DND-41 (cell line): ENCODE measurements around the gene GPHN.

Experiments used
- ATAC-seq: fragments of 200-7000 bp; cut with Tn5 transposase; 3 replicates; pipeline ENCODE4 v1.9.1; 2021; ENCODE audit warnings: low read depth; ENCODE audit not compliant: insufficient read depth
- DNase-seq: peaks from one replicate; pipeline ENCODE4 v3.0.0-alpha.2; 2020
- H2AFZ ChIP-seq: 2 replicates; pipeline ENCODE4 v1.6.0; 2012; ENCODE audit warnings: low read depth, low read length
- H3K27ac ChIP-seq: 2 replicates; pipeline ENCODE4 v1.5.1; 2012; ENCODE audit warnings: low read length, inconsistent platforms
- H3K27me3 ChIP-seq: fragments of 200-600 bp; sonication (generic); 2 replicates; pipeline ENCODE4 v1.6.0; 2012; ENCODE audit warnings: low read length, mild to moderate bottlenecking, inconsistent platforms; ENCODE audit not compliant: insufficient read depth, poor library complexity
- H3K36me3 ChIP-seq: 2 replicates; pipeline ENCODE4 v1.5.1; 2012; ENCODE audit warnings: low read length, inconsistent platforms; ENCODE audit not compliant: insufficient read depth
- H3K4me1 ChIP-seq: 2 replicates; pipeline ENCODE4 v1.5.1; 2012; ENCODE audit warnings: mild to moderate bottlenecking, low read length; ENCODE audit not compliant: insufficient read depth
- H3K4me2 ChIP-seq: 2 replicates; pipeline ENCODE4 v1.6.0; 2012; ENCODE audit warnings: mild to moderate bottlenecking, moderate library complexity, low read length, inconsistent platforms; ENCODE audit not compliant: insufficient read depth
- H3K4me3 ChIP-seq, 2 experiments: fragments of 200-600 bp in 1 of 2; shearing (Covaris generic) in 1 of 2; 2 replicates each; pipeline ENCODE4 v1.5.1; 2012 to 2016; ENCODE audit warnings: inconsistent platforms in 2 of 2, low read length in 2 of 2, mild to moderate bottlenecking in 2 of 2, low read depth in 1 of 2, moderate library complexity in 1 of 2
- H3K79me2 ChIP-seq: 2 replicates; pipeline ENCODE4 v1.6.0; 2012; ENCODE audit warnings: low read length, inconsistent platforms; ENCODE audit not compliant: insufficient read depth
- H3K9ac ChIP-seq: 2 replicates; pipeline ENCODE4 v1.6.0; 2012; ENCODE audit warnings: low read depth, mild to moderate bottlenecking, inconsistent platforms, low read length, moderate library complexity
- H3K9me3 ChIP-seq: 2 replicates; pipeline ENCODE4 v1.5.1; 2012; ENCODE audit warnings: low read length, moderate library complexity, mild to moderate bottlenecking, inconsistent platforms; ENCODE audit not compliant: insufficient read depth, severe bottlenecking
- H4K20me1 ChIP-seq: 2 replicates; pipeline ENCODE4 v1.6.0; 2012; ENCODE audit warnings: low read length; ENCODE audit not compliant: insufficient read depth
- EZH2 ChIP-seq: IDR thresholded peaks from 3 replicates; pipeline ENCODE4 v1.6.1; 2012; ENCODE audit warnings: borderline replicate concordance, low read depth, mild to moderate bottlenecking, moderate library complexity, low read length, inconsistent platforms; ENCODE audit not compliant: severe bottlenecking
- TF ChIP-seq, protein P1 (sequence below): IDR thresholded peaks from 2 replicates; pipeline ENCODE4 v1.5.1; 2012; ENCODE audit warnings: borderline replicate concordance, low read length, moderate library complexity, mild to moderate bottlenecking; ENCODE audit not compliant: poor library complexity, severe bottlenecking; ENCODE audit errors: extremely low read depth

The GPHN gene

GRCh38 chr14:66842911-66843512 is 335.1 kb downstream of the GPHN start:
- Histone ChIP-seq H3K9me3 (no peaks in the 10 kb centered on the region), H3K27me3 (no peaks in the 10 kb centered on the region), H3K4me1 (no peaks in the 10 kb centered on the region), H2AFZ (no peak overlapping the region), H3K9ac (no peak overlapping the region), H3K79me2 (no peaks in the 10 kb centered on the region), H3K36me3 (no peaks in the 10 kb centered on the region), H3K4me2 (no peak overlapping the region), H4K20me1 (no peaks in the 10 kb centered on the region), H3K4me3 (no peak overlapping the region), H3K27ac (no peak overlapping the region)
- ATAC-seq (no peak), DNase-seq (no peak)
- TF ChIP-seq, protein P1, sequence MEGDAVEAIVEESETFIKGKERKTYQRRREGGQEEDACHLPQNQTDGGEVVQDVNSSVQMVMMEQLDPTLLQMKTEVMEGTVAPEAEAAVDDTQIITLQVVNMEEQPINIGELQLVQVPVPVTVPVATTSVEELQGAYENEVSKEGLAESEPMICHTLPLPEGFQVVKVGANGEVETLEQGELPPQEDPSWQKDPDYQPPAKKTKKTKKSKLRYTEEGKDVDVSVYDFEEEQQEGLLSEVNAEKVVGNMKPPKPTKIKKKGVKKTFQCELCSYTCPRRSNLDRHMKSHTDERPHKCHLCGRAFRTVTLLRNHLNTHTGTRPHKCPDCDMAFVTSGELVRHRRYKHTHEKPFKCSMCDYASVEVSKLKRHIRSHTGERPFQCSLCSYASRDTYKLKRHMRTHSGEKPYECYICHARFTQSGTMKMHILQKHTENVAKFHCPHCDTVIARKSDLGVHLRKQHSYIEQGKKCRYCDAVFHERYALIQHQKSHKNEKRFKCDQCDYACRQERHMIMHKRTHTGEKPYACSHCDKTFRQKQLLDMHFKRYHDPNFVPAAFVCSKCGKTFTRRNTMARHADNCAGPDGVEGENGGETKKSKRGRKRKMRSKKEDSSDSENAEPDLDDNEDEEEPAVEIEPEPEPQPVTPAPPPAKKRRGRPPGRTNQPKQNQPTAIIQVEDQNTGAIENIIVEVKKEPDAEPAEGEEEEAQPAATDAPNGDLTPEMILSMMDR = no peak
- TF ChIP-seq EZH2 = no peak

DNA sequence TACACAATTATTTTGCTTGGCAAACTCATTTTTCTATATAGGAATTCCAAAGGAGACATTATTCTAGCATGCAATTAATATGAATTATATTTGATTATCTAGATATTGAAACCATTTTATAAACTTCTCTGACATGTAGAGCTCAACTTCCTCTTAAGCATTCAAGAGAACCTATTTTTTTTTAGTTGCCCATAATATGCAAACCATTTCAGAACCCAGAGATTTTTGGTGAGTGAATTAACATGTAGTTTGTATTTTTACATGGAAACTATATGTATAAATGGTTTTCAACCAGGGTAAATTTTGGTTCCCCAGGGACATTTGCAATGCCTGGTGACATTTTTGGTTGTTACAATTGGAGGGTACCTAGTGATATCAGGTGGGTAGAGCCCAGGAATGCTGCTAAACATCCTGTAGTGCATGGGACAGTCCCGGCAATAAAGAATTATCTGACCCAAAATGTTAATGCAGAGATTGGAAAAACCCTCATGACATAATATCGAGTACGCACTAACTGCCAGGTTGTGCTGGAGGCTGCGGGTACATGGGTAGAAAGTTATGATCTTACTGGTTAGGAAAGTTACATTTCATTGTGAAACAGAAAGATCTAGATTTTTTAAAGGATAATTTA is 342.4 kb downstream of the GPHN start:
- no peaks in the 10 kb centered on the region for H4K20me1 ChIP-seq
- H3K4me2 ChIP-seq = no peak overlapping the region
- no peaks in the 10 kb centered on the region for H3K36me3 ChIP-seq
- no peak overlapping the region for H3K4me3 ChIP-seq
- no peaks in the 10 kb centered on the region for H3K9me3 ChIP-seq
- no peaks in the 10 kb centered on the region for H3K4me1 ChIP-seq
- H3K79me2 ChIP-seq = no peaks in the 10 kb centered on the region
- TF ChIP-seq EZH2 = no peak
- TF ChIP-seq, protein P1 = no peak
- H3K27ac ChIP-seq = no peak overlapping the region
- DNase-seq = no peak
- no peak for ATAC-seq
- H3K9ac ChIP-seq = no peak overlapping the region
- no peaks in the 10 kb centered on the region for H3K27me3 ChIP-seq
- no peak overlapping the region for H2AFZ ChIP-seq

GRCh38 chr14:66853311-66853710 is 345.4 kb downstream of the GPHN start:
- TF ChIP-seq EZH2 = no peak
- TF ChIP-seq, protein P1 = no peak
- H3K79me2 ChIP-seq = no peaks in the 10 kb centered on the region
- no peaks in the 10 kb centered on the region for H3K4me1 ChIP-seq
- H3K36me3 ChIP-seq = no peaks in the 10 kb centered on the region
- ATAC-seq (no peak), DNase-seq (no peak)
- H2AFZ ChIP-seq = no peak overlapping the region
- H3K9ac ChIP-seq = no peak overlapping the region
- H4K20me1 ChIP-seq = no peaks in the 10 kb centered on the region
- peaks cover 3% of the 10 kb centered on the region for H3K9me3 ChIP-seq
- no peaks in the 10 kb centered on the region for H3K27me3 ChIP-seq
- no peak overlapping the region for H3K4me2 ChIP-seq
- no peak overlapping the region for H3K4me3 ChIP-seq
- no peak overlapping the region for H3K27ac ChIP-seq
